Small intestine (tissue), 7 donors: ENCODE measurements around the gene PAPLN. TPM values are rescaled to one million over a fixed set of nuclear protein-coding genes. Genes with fewer than 3 reads are reported as not detected.

ENCODE experiments used
- DNase-seq, 2 donors: peaks; one replicate each; pipeline versions ENCODE4 v3.0.0 to v3.0.0-alpha.2; 2013
- FAIRE-seq: peaks from 2 replicates; lab custom pipeline; 2012; peaks lifted over from hg19 to GRCh38; lab: Jason Lieb, UNC
- H3K27ac ChIP-seq, 3 donors: one replicate each; pipeline ENCODE4 v1.5.1; 2013; ENCODE audit warnings: low read length in 2 of 3, mild to moderate bottlenecking in 2 of 3, control low read depth in 1 of 3, inconsistent platforms in 1 of 3, low read depth in 1 of 3, moderate library complexity in 1 of 3
- H3K27me3 ChIP-seq, 3 donors: one replicate each; pipeline ENCODE4 v1.6.1; 2013; ENCODE audit warnings: low read length in 3 of 3, inconsistent platforms in 1 of 3; ENCODE audit not compliant: control insufficient read depth in 3 of 3, insufficient read depth in 3 of 3
- H3K36me3 ChIP-seq, 3 donors: one replicate each; pipeline ENCODE4 v1.6.1; 2013; ENCODE audit warnings: low read length in 3 of 3, inconsistent platforms in 1 of 3, low read depth in 1 of 3, mild to moderate bottlenecking in 1 of 3, moderate library complexity in 1 of 3; ENCODE audit not compliant: control insufficient read depth in 3 of 3, insufficient read depth in 2 of 3
- H3K4me1 ChIP-seq, 3 donors: one replicate each; pipeline ENCODE4 v1.6.1; 2013; ENCODE audit warnings: low read length in 2 of 3, inconsistent platforms in 1 of 3, low read depth in 1 of 3, mild to moderate bottlenecking in 1 of 3, moderate library complexity in 1 of 3; ENCODE audit not compliant: control insufficient read depth in 3 of 3, insufficient read depth in 2 of 3
- H3K4me3 ChIP-seq, 3 donors: one replicate each; pipeline ENCODE4 v1.5.1; 2013; ENCODE audit warnings: low read length in 3 of 3, control low read depth in 1 of 3, inconsistent platforms in 1 of 3, low read depth in 1 of 3, mild to moderate bottlenecking in 1 of 3, moderate library complexity in 1 of 3
- H3K9me3 ChIP-seq, 2 donors: one replicate each; pipeline ENCODE4 v1.6.1; 2013; ENCODE audit warnings: low read depth in 1 of 2, low read length in 1 of 2; ENCODE audit not compliant: control insufficient read depth in 2 of 2, insufficient read depth in 1 of 2
- WGBS, 3 donors: extraction: QIAGEN DNeasy Blood & Tissue Kit; methylation state at CpG; one replicate each; pipeline ENCODE4 v1.1.7; 2013; 5-methylcytosine and 5-hydroxymethylcytosine counted together
- polyA plus RNA-seq, 4 donors: library from polyadenylated mRNA; stranded (reverse) in 3 of 4; unstranded in 1 of 4; fragments of 200-250 nt in 3 of 4; fragments of 120-200 nt in 1 of 4; gene quantifications; one replicate each; pipeline versions ENCODE4 v1.2.1 to v1.2.3, GENCODE V29; 2013
- donor health status: healthy with polysubstance abuse.
- donor health status: control.
- donor health status: control.
- donor health status: Bipolar disorder and iron deficiency.
- donor health status: healthy.

Gene PAPLN
- polyA plus RNA-seq, 4 donors = 0.45 to 59.2 (median 2.0) TPM

- peaks cover 0 to 4% (median 3%) of the 10 kb centered on the region in 3 donors for H3K27me3 ChIP-seq
- FAIRE-seq = no peak
- peaks cover 0 to 10% (median 3%) of the 10 kb centered on the region in 3 donors for H3K36me3 ChIP-seq
- no peak overlapping the region for H3K4me3 ChIP-seq
- DNase-seq = no peak
- H3K4me1 ChIP-seq = peaks cover 0 to 47% (median 8%) of the 10 kb centered on the region in 3 donors
- 88 to 91% (median 89%) methylated on average over 10 of the region's 10 CpGs for WGBS, 3 donors
- no peaks in the 10 kb centered on the region for H3K9me3 ChIP-seq
- no peak overlapping the region for H3K27ac ChIP-seq
These were observed 3.7 kb upstream of the PAPLN start for GRCh38 chr14:73233564-73233963.

- WGBS, 3 donors = 73 to 78% (median 77%) methylated on average over 5 of the region's 5 CpGs
- Histone ChIP-seq H3K4me3 (no peak overlapping the region), H3K27ac (no peak overlapping the region)
These were observed 3.3 kb upstream of the PAPLN start for GRCh38 chr14:73234029-73234428.

GRCh38 chr14:73234586-73235394 is 2.5 kb upstream of the PAPLN start:
- FAIRE-seq = no peak
- Histone ChIP-seq H3K27me3 (peaks cover 3 to 5% (median 4%) of the 10 kb centered on the region in 3 donors), H3K9me3 (no peaks in the 10 kb centered on the region), H3K27ac (peak overlapping the region in 1 of 3 donors; percentile 60), H3K36me3 (peaks cover 0 to 3% (median 0%) of the 10 kb centered on the region in 3 donors), H3K4me3 (no peak overlapping the region), H3K4me1 (peaks cover 0 to 55% (median 8%) of the 10 kb centered on the region in 3 donors)
- WGBS, 3 donors = 67 to 78% (median 75%) methylated on average over 11 of the region's 11 CpGs
- no peak for DNase-seq

More at GRCh38 chr14:73234029-73234428, 3.3 kb upstream of the PAPLN start:
- FAIRE-seq (no peak), DNase-seq (no peak)
- H3K27me3 ChIP-seq = peaks cover 2 to 5% (median 4%) of the 10 kb centered on the region in 3 donors
- no peaks in the 10 kb centered on the region for H3K9me3 ChIP-seq
- peaks cover 0 to 7% (median under 1%) of the 10 kb centered on the region in 3 donors for H3K36me3 ChIP-seq
- H3K4me1 ChIP-seq = peaks cover 0 to 48% (median 8%) of the 10 kb centered on the region in 3 donors

GRCh38 chr14:73235531-73236155 is 1.7 kb upstream of the PAPLN start:
- DNase-seq = peak; percentile 53 to 92
- Histone ChIP-seq H3K36me3 (peaks cover 0 to 8% (median 0%) of the 10 kb centered on the region in 3 donors), H3K27me3 (peaks cover 3 to 5% (median 4%) of the 10 kb centered on the region in 3 donors), H3K27ac (peak overlapping the region in 1 of 3 donors; percentile 60), H3K9me3 (no peaks in the 10 kb centered on the region), H3K4me1 (peaks cover 0 to 61% (median 8%) of the 10 kb centered on the region in 3 donors), H3K4me3 (no peak overlapping the region)
- WGBS, 3 donors = 18 to 37% (median 33%) methylated on average over 6 of the region's 6 CpGs
- FAIRE-seq = no peak

GRCh38 chr14:73236157-73236556 is 1.1 kb upstream of the PAPLN start:
- H3K27me3 ChIP-seq = peaks cover 3 to 5% (median 4%) of the 10 kb centered on the region in 3 donors
- peaks cover 0 to 13% (median 0%) of the 10 kb centered on the region in 3 donors for H3K36me3 ChIP-seq
- H3K27ac ChIP-seq = peak overlapping the region in 1 of 3 donors; percentile 60
- peaks cover 0 to 66% (median 8%) of the 10 kb centered on the region in 3 donors for H3K4me1 ChIP-seq
- H3K9me3 ChIP-seq = no peaks in the 10 kb centered on the region
- DNase-seq (no peak), FAIRE-seq (no peak)
- H3K4me3 ChIP-seq = no peak overlapping the region
- WGBS, 3 donors = 68 to 70% (median 69%) methylated on average over 11 of the region's 11 CpGs

GRCh38 chr14:73236752-73237218 is 521 bp upstream of the PAPLN start:
- 68 to 81% (median 74%) methylated on average over 7 of the region's 7 CpGs for WGBS, 3 donors
- DNase-seq = no peak
- Histone ChIP-seq H3K36me3 (peaks cover 0 to 20% (median 0%) of the 10 kb centered on the region in 3 donors), H3K27ac (peak overlapping the region in 1 of 3 donors; percentile 60), H3K4me1 (peaks cover 0 to 71% (median 8%) of the 10 kb centered on the region in 3 donors), H3K9me3 (no peaks in the 10 kb centered on the region), H3K27me3 (peaks cover 3 to 5% (median 4%) of the 10 kb centered on the region in 3 donors), H3K4me3 (peak overlapping the region in 1 of 3 donors; percentile 63)
- FAIRE-seq = no peak

GRCh38 chr14:73237786-73238423 is 599 bp downstream of the PAPLN start:
- 0 to 2% (median 2%) methylated on average over 51 to 73 of the region's 73 CpGs for WGBS, 3 donors
- H3K27me3 ChIP-seq = peaks cover 3 to 5% (median 4%) of the 10 kb centered on the region in 3 donors
- H3K4me3 ChIP-seq = peak overlapping the region in 2 of 3 donors; percentile 47 to 63
- peak in 1 of 2 donors; percentile 65 for DNase-seq
- peaks cover 0 to 64% (median 8%) of the 10 kb centered on the region in 3 donors for H3K4me1 ChIP-seq
- peaks cover 0 to 29% (median 0%) of the 10 kb centered on the region in 3 donors for H3K36me3 ChIP-seq
- H3K27ac ChIP-seq = peak overlapping the region in 1 of 3 donors; percentile 76
- no peaks in the 10 kb centered on the region for H3K9me3 ChIP-seq
- no peak for FAIRE-seq
